K562 (cell line): ENCODE measurements around the gene AHI1. TPM values are rescaled to one million over a fixed set of nuclear protein-coding genes. Genes with fewer than 3 reads are reported as not detected.

Source experiments
- ATAC-seq: fragments of 200-7000 bp; cut with Tn5 transposase; 3 replicates; pipeline ENCODE4 v1.9.1; 2020; ENCODE audit warnings: moderate library complexity
- BruUV-seq: library from RNA; stranded (reverse); fragments of 400-500 nt; replicated peaks from 2 replicates; lab custom pipeline; 2021; lab: Mats Ljungman, UMichigan
- CTCF ChIA-PET: fragments of 300-600 bp; formaldehyde crosslinking; extraction: SDS; loops from one replicate; lab custom pipeline; 2021; ENCODE audit warnings: low intra/inter-chr PET ratio; lab: Yijun Ruan, JAX
- POLR2A ChIA-PET: fragments of 300-600, 350-650 bp; sonication (Branson Sonifier 250); formaldehyde crosslinking; extraction: SDS; loops from one replicate; lab custom pipeline; 2021; ENCODE audit warnings: antibody characterized with exemption, inconsistent platforms; lab: Yijun Ruan, JAX
- DNase-seq, 4 experiments: peaks; one replicate each; pipeline versions ENCODE4 v3.0.0 to v3.0.0-alpha.2; 2011 to 2018; ENCODE audit warnings: low spot score in 3 of 4, mixed read lengths in 3 of 4; ENCODE audit errors: extremely low read depth in 1 of 4
- FAIRE-seq: peaks from 2 replicates; lab custom pipeline; 2011; peaks lifted over from hg19 to GRCh38; lab: Jason Lieb, UNC
- H2AFZ ChIP-seq: 2 replicates; pipeline ENCODE4 v1.6.0; 2011; ENCODE audit warnings: low read depth, low read length, control low read depth, inconsistent platforms
- H3K27ac ChIP-seq: fragments of 200-600 bp; 3 replicates; pipeline ENCODE4 v1.8.0; 2011; ENCODE audit warnings: low read depth, mild to moderate bottlenecking, control low read depth, inconsistent platforms, low read length, moderate library complexity, mixed read lengths; ENCODE audit errors: extremely low read depth
- H3K27me3 ChIP-seq, 2 experiments: fragments of 300-600 bp in 1 of 2; 2 replicates in 1 of 2; 3 replicates in 1 of 2; pipeline versions ENCODE4 v1.6.0 to v1.8.0; 2011; ENCODE audit warnings: inconsistent platforms in 2 of 2, low read length in 2 of 2, mild to moderate bottlenecking in 1 of 2, mixed read lengths in 1 of 2, moderate library complexity in 1 of 2; ENCODE audit not compliant: control insufficient read depth in 2 of 2, insufficient read depth in 2 of 2
- H3K36me3 ChIP-seq: fragments of 300-600 bp; 3 replicates; pipeline ENCODE4 v1.8.0; 2011; ENCODE audit warnings: mild to moderate bottlenecking, low read length, inconsistent platforms; ENCODE audit not compliant: control insufficient read depth, insufficient read depth
- H3K4me1 ChIP-seq, 2 experiments: fragments of 200-600 bp in 1 of 2; replicated peaks in 1 of 2; 2 replicates in 1 of 2; 3 replicates in 1 of 2; pipeline versions ENCODE4 v1.5.1 to v1.8.0; 2011; ENCODE audit warnings: inconsistent platforms in 2 of 2, low read length in 2 of 2, mild to moderate bottlenecking in 1 of 2, mixed read lengths in 1 of 2, moderate library complexity in 1 of 2; ENCODE audit not compliant: control insufficient read depth in 2 of 2, insufficient read depth in 2 of 2
- H3K4me2 ChIP-seq: 2 replicates; pipeline ENCODE4 v1.6.1; 2011; ENCODE audit warnings: low read length, control low read depth, inconsistent platforms, mixed read lengths; ENCODE audit not compliant: insufficient read depth
- H3K4me3 ChIP-seq: fragments of 200-600 bp; sonication (generic), shearing (Covaris generic); 2 replicates; pipeline ENCODE4 v1.5.1; 2016; ENCODE audit warnings: control low read depth, inconsistent platforms
- H3K79me2 ChIP-seq: fragments of 200-600 bp; 3 replicates; pipeline ENCODE4 v1.8.0; 2011; ENCODE audit warnings: low read length, inconsistent platforms; ENCODE audit not compliant: control insufficient read depth, insufficient read depth
- H3K9ac ChIP-seq, 2 experiments: 2 replicates each; pipeline versions ENCODE4 v1.6.0 to v1.6.1; 2011; ENCODE audit warnings: low read depth in 2 of 2, low read length in 2 of 2, control low read depth in 1 of 2, inconsistent platforms in 1 of 2, mild to moderate bottlenecking in 1 of 2, mixed read lengths in 1 of 2; ENCODE audit not compliant: insufficient read depth in 1 of 2
- H3K9me1 ChIP-seq: one replicate; pipeline ENCODE4 v1.6.0; 2011; ENCODE audit warnings: inconsistent platforms, mild to moderate bottlenecking, low read length, moderate library complexity; ENCODE audit not compliant: control insufficient read depth, insufficient read depth
- H3K9me3 ChIP-seq: replicated peaks from 2 replicates; pipeline ENCODE4 v1.5.1; 2011; ENCODE audit warnings: low read depth, low read length, inconsistent platforms; ENCODE audit not compliant: control insufficient read depth, insufficient read depth
- H4K20me1 ChIP-seq: replicated peaks from 2 replicates; pipeline ENCODE4 v1.6.1; 2011; ENCODE audit warnings: low read length, inconsistent platforms, mixed read lengths; ENCODE audit not compliant: control insufficient read depth, insufficient read depth
- MAFG ChIP-seq: fragments of 450-650 bp; conservative IDR thresholded peaks from 2 replicates; pipeline ENCODE4 v1.6.1; 2016; ENCODE audit warnings: missing genetic modification characterization, missing compliant biosample characterization
- in situ Hi-C: fragments of 300-500 bp; cut with MboI; formaldehyde crosslinking; loops from 4 replicates; pipeline ENCODE4 v1.15.0; 2018; ENCODE audit warnings: inconsistent platforms, mixed read lengths
- intact Hi-C: fragments of 100-400 bp; cut with micrococcal nuclease; formaldehyde crosslinking; loops from 2 replicates; pipeline ENCODE4 v1.14.2; 2022
- polyA plus RNA-seq, 8 experiments: library from polyadenylated mRNA; depleted of rRNA in 4 of 8; stranded (reverse) in 5 of 8; unstranded in 3 of 8; fragments of >200 nt; fragmentation: Nextera tagmentation in 2 of 8; fragmentation: Illumina TruSeq in 1 of 8; extraction: Ambion mirVana in 2 of 8; extraction: Trizol in 1 of 8; gene quantifications; 2 replicates each; pipeline versions ENCODE4 v1.2.1 to v1.2.3, GENCODE V29; 2011 to 2014; ENCODE audit warnings: inconsistent platforms in 1 of 8, missing spikeins in 1 of 8
- total RNA-seq, 7 experiments: library from RNA; depleted of rRNA in 6 of 7; stranded (reverse); fragments of >200 nt in 6 of 7; fragmentation: Illumina TruSeq in 2 of 7; extraction: Trizol in 2 of 7; gene quantifications; 2 replicates each; pipeline versions ENCODE4 v1.2.1 to v1.2.3, GENCODE V29; 2011 to 2021; ENCODE audit warnings: low replicate concordance in 1 of 7
- TF ChIP-seq, protein P1 (sequence below): sonication (generic); IDR thresholded peaks from 2 replicates; pipeline ENCODE4 v1.6.1; 2016
- TF ChIP-seq, protein P2 (sequence below): fragments of 450-650 bp; IDR thresholded peaks from 2 replicates; pipeline ENCODE4 v1.6.1; 2017; ENCODE audit warnings: antibody characterized with exemption, mild to moderate bottlenecking

AHI1 gene
- total and polyA plus RNA-seq, 9 of the 15 experiments (the other 6 are each of a cell fraction or from before 2014, with no cell fraction given): 24.7 to 54.9 (median 32.2) TPM

DNA sequence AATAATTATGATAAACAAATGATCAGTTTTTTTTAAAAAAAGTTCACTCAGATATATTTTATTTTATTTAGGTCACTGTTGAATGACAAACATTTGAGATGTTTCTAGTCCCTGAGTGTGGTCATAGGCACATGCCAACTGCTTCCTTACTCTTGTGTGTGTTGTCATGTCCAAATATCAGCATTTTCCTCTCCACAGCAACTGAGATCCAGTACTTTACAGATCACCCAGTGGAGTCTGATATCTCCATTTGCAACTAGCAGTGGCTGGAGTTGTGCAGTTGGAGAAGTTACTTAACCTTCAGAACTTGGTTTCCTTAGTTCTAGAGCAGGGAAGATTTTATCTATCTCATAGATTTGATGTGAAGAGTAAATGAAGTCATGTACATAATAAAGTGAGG is 215.1 kb downstream of the AHI1 start:
- TF ChIP-seq, protein P1, sequence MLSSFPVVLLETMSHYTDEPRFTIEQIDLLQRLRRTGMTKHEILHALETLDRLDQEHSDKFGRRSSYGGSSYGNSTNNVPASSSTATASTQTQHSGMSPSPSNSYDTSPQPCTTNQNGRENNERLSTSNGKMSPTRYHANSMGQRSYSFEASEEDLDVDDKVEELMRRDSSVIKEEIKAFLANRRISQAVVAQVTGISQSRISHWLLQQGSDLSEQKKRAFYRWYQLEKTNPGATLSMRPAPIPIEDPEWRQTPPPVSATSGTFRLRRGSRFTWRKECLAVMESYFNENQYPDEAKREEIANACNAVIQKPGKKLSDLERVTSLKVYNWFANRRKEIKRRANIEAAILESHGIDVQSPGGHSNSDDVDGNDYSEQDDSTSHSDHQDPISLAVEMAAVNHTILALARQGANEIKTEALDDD: peak; percentile 51; the same call in 1 of the 2 replicates
- TF ChIP-seq, protein P2, sequence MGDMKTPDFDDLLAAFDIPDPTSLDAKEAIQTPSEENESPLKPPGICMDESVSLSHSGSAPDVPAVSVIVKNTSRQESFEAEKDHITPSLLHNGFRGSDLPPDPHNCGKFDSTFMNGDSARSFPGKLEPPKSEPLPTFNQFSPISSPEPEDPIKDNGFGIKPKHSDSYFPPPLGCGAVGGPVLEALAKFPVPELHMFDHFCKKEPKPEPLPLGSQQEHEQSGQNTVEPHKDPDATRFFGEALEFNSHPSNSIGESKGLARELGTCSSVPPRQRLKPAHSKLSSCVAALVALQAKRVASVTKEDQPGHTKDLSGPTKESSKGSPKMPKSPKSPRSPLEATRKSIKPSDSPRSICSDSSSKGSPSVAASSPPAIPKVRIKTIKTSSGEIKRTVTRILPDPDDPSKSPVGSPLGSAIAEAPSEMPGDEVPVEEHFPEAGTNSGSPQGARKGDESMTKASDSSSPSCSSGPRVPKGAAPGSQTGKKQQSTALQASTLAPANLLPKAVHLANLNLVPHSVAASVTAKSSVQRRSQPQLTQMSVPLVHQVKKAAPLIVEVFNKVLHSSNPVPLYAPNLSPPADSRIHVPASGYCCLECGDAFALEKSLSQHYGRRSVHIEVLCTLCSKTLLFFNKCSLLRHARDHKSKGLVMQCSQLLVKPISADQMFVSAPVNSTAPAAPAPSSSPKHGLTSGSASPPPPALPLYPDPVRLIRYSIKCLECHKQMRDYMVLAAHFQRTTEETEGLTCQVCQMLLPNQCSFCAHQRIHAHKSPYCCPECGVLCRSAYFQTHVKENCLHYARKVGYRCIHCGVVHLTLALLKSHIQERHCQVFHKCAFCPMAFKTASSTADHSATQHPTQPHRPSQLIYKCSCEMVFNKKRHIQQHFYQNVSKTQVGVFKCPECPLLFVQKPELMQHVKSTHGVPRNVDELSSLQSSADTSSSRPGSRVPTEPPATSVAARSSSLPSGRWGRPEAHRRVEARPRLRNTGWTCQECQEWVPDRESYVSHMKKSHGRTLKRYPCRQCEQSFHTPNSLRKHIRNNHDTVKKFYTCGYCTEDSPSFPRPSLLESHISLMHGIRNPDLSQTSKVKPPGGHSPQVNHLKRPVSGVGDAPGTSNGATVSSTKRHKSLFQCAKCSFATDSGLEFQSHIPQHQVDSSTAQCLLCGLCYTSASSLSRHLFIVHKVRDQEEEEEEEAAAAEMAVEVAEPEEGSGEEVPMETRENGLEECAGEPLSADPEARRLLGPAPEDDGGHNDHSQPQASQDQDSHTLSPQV: 0 out of 2 replicates have a peak, but pooled peaks have one; percentile 21
- no peak for TF ChIP-seq MAFG
- TF ChIP-seq, all 486 proteins: peak for 2
- Histone ChIP-seq H3K27ac (no peak overlapping the region), H3K9ac (no peak overlapping the region), H3K4me3 (no peak overlapping the region), H3K36me3 (no peaks in the 10 kb centered on the region; the same call in 2 of the 3 replicates), H4K20me1 (no peaks in the 10 kb centered on the region), H3K9me1 (no peaks in the 10 kb centered on the region), H3K9me3 (no peaks in the 10 kb centered on the region), H3K4me2 (no peak overlapping the region), H3K4me1 (peaks cover 4 to 42% of the 10 kb centered on the region in 2 experiments; a peak in 4 of 5 replicates), H3K79me2 (no peaks in the 10 kb centered on the region), H3K27me3 (no peaks in the 10 kb centered on the region), H2AFZ (peak overlapping the region; percentile 47; the same call in 1 of the 2 replicates)
- DNase-seq (no peak), FAIRE-seq (peak; percentile 35), ATAC-seq (no peak)
- BruUV-seq: no TSS peak
- intact Hi-C loops: loop anchor here (2.0 kb wide), 1 partner anchor 140 kb away; no protein-coding TSS in a partner anchor
- CTCF ChIA-PET: interaction anchor here (0.6 kb wide), 1 partner anchor 908 kb away, joined by 3 read pairs; no protein-coding TSS in a partner anchor
- in situ Hi-C loops: no loop called here
- POLR2A ChIA-PET: interaction anchor here (0.7 to 0.9 kb wide), 2 partner anchors 14 to 239 kb away, joined by 3 read pairs; no protein-coding TSS in a partner anchor
